NCI-H2107 treated with DMSO at 0.1 percent for 48 hours (cell line): ENCODE data around the gene TBC1D5.

Source experiments
- DNase-seq: peaks from one replicate; lab custom pipeline; 2025; ENCODE audit not compliant: unreplicated experiment; lab: John Stamatoyannopoulos, UW

The TBC1D5 gene

GRCh38 chr3:17118771-17119170 is 623.7 kb downstream of the TBC1D5 start:
- no peak for DNase-seq

- no peak for DNase-seq
Measured at GRCh38 chr3:17116007-17116600, 626.3 kb downstream of the TBC1D5 start.

GRCh38 chr3:17115186-17115585 is 627.2 kb downstream of the TBC1D5 start:
- no peak for DNase-seq

- DNase-seq: no peak
Measured at GRCh38 chr3:17111586-17111985, 630.8 kb downstream of the TBC1D5 start.

- no peak for DNase-seq
Measured at GRCh38 chr3:17110660-17111396, 631.6 kb downstream of the TBC1D5 start.
